ENCODE results near the gene SLC8A1. TPM values are rescaled to one million over a fixed set of nuclear protein-coding genes. Genes with fewer than 3 reads are reported as not detected.

Gene SLC8A1
- total RNA-seq, 1 donor from 2014 or later = 34.8 TPM

DNA sequence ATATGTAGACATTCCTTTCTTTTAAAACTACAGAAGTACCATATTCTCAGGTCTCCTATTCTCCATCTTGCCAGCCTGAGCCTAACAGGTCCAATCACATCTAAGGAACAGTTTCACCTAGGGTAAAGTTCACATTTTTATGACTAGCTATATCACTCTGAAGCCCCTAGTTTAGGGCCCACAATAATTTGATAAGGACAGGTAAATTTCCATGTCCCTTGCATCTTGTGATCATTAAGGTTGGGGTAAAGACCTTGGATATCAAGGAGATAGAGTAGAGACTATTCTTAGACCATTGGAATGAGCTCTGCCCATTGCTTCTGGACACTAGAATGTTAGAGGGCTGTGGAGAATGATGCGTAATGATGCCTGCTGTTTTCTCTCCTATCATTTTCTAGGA, 185.7 kb downstream of the SLC8A1 start:
- no peaks in the 10 kb centered on the region for H3K27me3 Mint-ChIP-seq (ENCODE audit: low read depth, unreplicated experiment)
- Histone ChIP-seq H3K27me3 (ENCODE audit: insufficient read depth, low read length) (no peaks in the 10 kb centered on the region), H3K4me3 (ENCODE audit: insufficient read depth, low read depth, low read length) (no peak overlapping the region), H3K36me3 (ENCODE audit: insufficient read depth, low read length) (no peaks in the 10 kb centered on the region), H3K79me2 (ENCODE audit: insufficient read depth, low read length) (no peaks in the 10 kb centered on the region), H3K9me3 (ENCODE audit: insufficient read depth, low read depth, low read length) (no peaks in the 10 kb centered on the region), H3K9ac (ENCODE audit: low read length) (no peak overlapping the region), H3K4me2 (ENCODE audit: low read length) (no peak overlapping the region), H4K20me1 (ENCODE audit: insufficient read depth, low read length) (no peaks in the 10 kb centered on the region), H2AFZ (ENCODE audit: low read depth, low read length) (no peak overlapping the region), H3K4me1 (ENCODE audit: insufficient read depth, low read length) (no peaks in the 10 kb centered on the region), H3K27ac (ENCODE audit: low read depth, low read length) (no peak overlapping the region)
- H3K27ac Mint-ChIP-seq (ENCODE audit: unreplicated experiment) = no peak overlapping the region
- H3K9me3 Mint-ChIP-seq (ENCODE audit: unreplicated experiment) = peaks cover 2% of the 10 kb centered on the region
- H3K4me1 Mint-ChIP-seq (ENCODE audit: low read depth, unreplicated experiment) = peaks cover 14% of the 10 kb centered on the region
- H3K36me3 Mint-ChIP-seq (ENCODE audit: low read depth, unreplicated experiment) = peaks cover 1% of the 10 kb centered on the region
- FAIRE-seq (no peak), DNase-seq (ENCODE audit: low read depth) (no peak)
- H3K4me3 Mint-ChIP-seq (ENCODE audit: unreplicated experiment) = no peak overlapping the region
- TF ChIP-seq, protein P1, sequence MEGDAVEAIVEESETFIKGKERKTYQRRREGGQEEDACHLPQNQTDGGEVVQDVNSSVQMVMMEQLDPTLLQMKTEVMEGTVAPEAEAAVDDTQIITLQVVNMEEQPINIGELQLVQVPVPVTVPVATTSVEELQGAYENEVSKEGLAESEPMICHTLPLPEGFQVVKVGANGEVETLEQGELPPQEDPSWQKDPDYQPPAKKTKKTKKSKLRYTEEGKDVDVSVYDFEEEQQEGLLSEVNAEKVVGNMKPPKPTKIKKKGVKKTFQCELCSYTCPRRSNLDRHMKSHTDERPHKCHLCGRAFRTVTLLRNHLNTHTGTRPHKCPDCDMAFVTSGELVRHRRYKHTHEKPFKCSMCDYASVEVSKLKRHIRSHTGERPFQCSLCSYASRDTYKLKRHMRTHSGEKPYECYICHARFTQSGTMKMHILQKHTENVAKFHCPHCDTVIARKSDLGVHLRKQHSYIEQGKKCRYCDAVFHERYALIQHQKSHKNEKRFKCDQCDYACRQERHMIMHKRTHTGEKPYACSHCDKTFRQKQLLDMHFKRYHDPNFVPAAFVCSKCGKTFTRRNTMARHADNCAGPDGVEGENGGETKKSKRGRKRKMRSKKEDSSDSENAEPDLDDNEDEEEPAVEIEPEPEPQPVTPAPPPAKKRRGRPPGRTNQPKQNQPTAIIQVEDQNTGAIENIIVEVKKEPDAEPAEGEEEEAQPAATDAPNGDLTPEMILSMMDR (IDR thresholded peaks at IDR 0.05; ENCODE audit: insufficient read depth, low read depth, low read length) = no peak
- TF ChIP-seq EZH2 (IDR thresholded peaks at IDR 0.05; ENCODE audit: insufficient read depth, low read length) = no peak

DNA sequence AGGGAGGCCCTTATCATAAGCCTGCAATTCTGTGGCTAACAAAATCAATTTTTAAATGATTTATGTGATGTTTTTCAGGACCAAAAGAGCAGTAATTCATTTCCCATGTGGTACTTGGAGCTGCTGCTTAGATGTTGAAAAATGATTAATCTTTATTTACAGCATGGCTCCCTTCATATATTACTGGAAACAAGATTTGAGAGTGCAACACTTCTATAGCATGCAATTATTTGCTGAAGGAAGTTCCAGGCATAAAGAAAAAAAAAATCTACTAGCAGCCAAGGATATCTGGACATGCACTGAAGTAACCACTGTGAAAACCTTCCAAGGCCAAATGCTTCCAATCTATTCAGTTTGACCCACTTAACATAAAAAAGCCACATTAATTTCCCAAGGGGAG, 186.3 kb downstream of the SLC8A1 start:
- no peak for FAIRE-seq
- Histone ChIP-seq H3K9me3 (ENCODE audit: insufficient read depth, low read depth, low read length) (no peaks in the 10 kb centered on the region), H3K36me3 (ENCODE audit: insufficient read depth, low read length) (no peaks in the 10 kb centered on the region), H3K4me1 (ENCODE audit: insufficient read depth, low read length) (no peaks in the 10 kb centered on the region), H3K4me2 (ENCODE audit: low read length) (no peak overlapping the region), H3K9ac (ENCODE audit: low read length) (no peak overlapping the region), H3K27me3 (ENCODE audit: insufficient read depth, low read length) (no peaks in the 10 kb centered on the region), H3K79me2 (ENCODE audit: insufficient read depth, low read length) (no peaks in the 10 kb centered on the region), H3K27ac (ENCODE audit: low read depth, low read length) (no peak overlapping the region), H2AFZ (ENCODE audit: low read depth, low read length) (no peak overlapping the region), H4K20me1 (ENCODE audit: insufficient read depth, low read length) (no peaks in the 10 kb centered on the region), H3K4me3 (ENCODE audit: insufficient read depth, low read depth, low read length) (no peak overlapping the region)
- Mint-ChIP-seq H3K4me3 (ENCODE audit: unreplicated experiment) (no peak overlapping the region), H3K27ac (ENCODE audit: unreplicated experiment) (no peak overlapping the region), H3K27me3 (ENCODE audit: low read depth, unreplicated experiment) (no peaks in the 10 kb centered on the region), H3K9me3 (ENCODE audit: unreplicated experiment) (peaks cover 2% of the 10 kb centered on the region), H3K4me1 (ENCODE audit: low read depth, unreplicated experiment) (peaks cover 12% of the 10 kb centered on the region), H3K36me3 (ENCODE audit: low read depth, unreplicated experiment) (peaks cover 1% of the 10 kb centered on the region)
- TF ChIP-seq, protein P1 (IDR thresholded peaks at IDR 0.05; ENCODE audit: insufficient read depth, low read depth, low read length) = no peak
- TF ChIP-seq EZH2 (IDR thresholded peaks at IDR 0.05; ENCODE audit: insufficient read depth, low read length) = no peak
- no peak for DNase-seq (ENCODE audit: low read depth)

- FAIRE-seq = no peak
- H3K4me3 ChIP-seq (ENCODE audit: insufficient read depth, low read depth, low read length) = no peak overlapping the region
- TF ChIP-seq EZH2 (IDR thresholded peaks at IDR 0.05; ENCODE audit: insufficient read depth, low read length) = no peak
- TF ChIP-seq, protein P1 (IDR thresholded peaks at IDR 0.05; ENCODE audit: insufficient read depth, low read depth, low read length) = no peak
- no peaks in the 10 kb centered on the region for H3K79me2 ChIP-seq (ENCODE audit: insufficient read depth, low read length)
- no peaks in the 10 kb centered on the region for H3K27me3 ChIP-seq (ENCODE audit: insufficient read depth, low read length)
- no peak overlapping the region for H3K4me2 ChIP-seq (ENCODE audit: low read length)
- Mint-ChIP-seq H3K27ac (ENCODE audit: unreplicated experiment) (no peak overlapping the region), H3K9me3 (ENCODE audit: unreplicated experiment) (peaks cover 2% of the 10 kb centered on the region), H3K36me3 (ENCODE audit: low read depth, unreplicated experiment) (peaks cover 4% of the 10 kb centered on the region), H3K27me3 (ENCODE audit: low read depth, unreplicated experiment) (no peaks in the 10 kb centered on the region), H3K4me3 (ENCODE audit: unreplicated experiment) (no peak overlapping the region), H3K4me1 (ENCODE audit: low read depth, unreplicated experiment) (peaks cover 4% of the 10 kb centered on the region)
- H3K9me3 ChIP-seq (ENCODE audit: insufficient read depth, low read depth, low read length) = no peaks in the 10 kb centered on the region
- no peaks in the 10 kb centered on the region for H3K4me1 ChIP-seq (ENCODE audit: insufficient read depth, low read length)
- no peaks in the 10 kb centered on the region for H4K20me1 ChIP-seq (ENCODE audit: insufficient read depth, low read length)
- H3K27ac ChIP-seq (ENCODE audit: low read depth, low read length) = no peak overlapping the region
- no peaks in the 10 kb centered on the region for H3K36me3 ChIP-seq (ENCODE audit: insufficient read depth, low read length)
- no peak overlapping the region for H2AFZ ChIP-seq (ENCODE audit: low read depth, low read length)
- DNase-seq (ENCODE audit: low read depth) = no peak
- H3K9ac ChIP-seq (ENCODE audit: low read length) = no peak overlapping the region
Measured at GRCh38 chr2:40261042-40261441, 190.8 kb downstream of the SLC8A1 start.

Data from astrocyte (in vitro differentiated cells and primary cell).